Prostate gland (tissue), 2 donors: ENCODE results near the gene CKAP5.

Experiments used
- POLR2A ChIP-seq: fragments of 450-650 bp; IDR thresholded peaks from one replicate; pipeline ENCODE4 v1.6.1; 2016; ENCODE audit warnings: antibody characterized with exemption, mild to moderate bottlenecking
- POLR2AphosphoS5 ChIP-seq: sonication (generic); formaldehyde crosslinking; IDR thresholded peaks from one replicate; pipeline ENCODE4 v1.6.1; 2017; ENCODE audit warnings: antibody characterized with exemption
- TF ChIP-seq, protein P1 (sequence below), 4 experiments: fragments of 200-600 bp in 2 of 4; fragments of 450-650 bp in 2 of 4; sonication (generic) in 2 of 4; IDR thresholded peaks; 1 replicate in 3 of 4; 2 replicates in 1 of 4; pipeline ENCODE4 v1.5.1; 2016 to 2019; ENCODE audit warnings: antibody characterized with exemption in 4 of 4, mild to moderate bottlenecking in 2 of 4, moderate library complexity in 2 of 4

DNA sequence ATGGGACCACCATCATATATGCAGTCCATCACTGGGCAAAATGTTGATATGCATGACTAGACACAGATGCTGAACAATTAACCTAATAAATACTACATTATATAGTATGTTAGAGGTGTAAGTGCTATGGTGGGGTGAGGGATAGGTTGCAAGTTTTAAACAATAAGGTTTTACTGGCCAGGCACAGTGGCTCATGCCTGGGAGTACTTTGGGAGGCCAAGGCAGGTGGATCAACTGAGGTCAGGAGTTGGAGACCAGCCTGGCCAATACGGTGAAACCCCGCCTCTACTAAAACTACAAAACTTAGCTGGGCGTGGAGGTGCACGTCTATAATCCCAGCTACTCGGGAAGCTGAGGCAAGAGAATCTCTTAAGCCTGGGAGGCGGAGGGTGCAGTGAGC lies 98.9 kb downstream of the CKAP5 start:
- TF ChIP-seq, protein P1, sequence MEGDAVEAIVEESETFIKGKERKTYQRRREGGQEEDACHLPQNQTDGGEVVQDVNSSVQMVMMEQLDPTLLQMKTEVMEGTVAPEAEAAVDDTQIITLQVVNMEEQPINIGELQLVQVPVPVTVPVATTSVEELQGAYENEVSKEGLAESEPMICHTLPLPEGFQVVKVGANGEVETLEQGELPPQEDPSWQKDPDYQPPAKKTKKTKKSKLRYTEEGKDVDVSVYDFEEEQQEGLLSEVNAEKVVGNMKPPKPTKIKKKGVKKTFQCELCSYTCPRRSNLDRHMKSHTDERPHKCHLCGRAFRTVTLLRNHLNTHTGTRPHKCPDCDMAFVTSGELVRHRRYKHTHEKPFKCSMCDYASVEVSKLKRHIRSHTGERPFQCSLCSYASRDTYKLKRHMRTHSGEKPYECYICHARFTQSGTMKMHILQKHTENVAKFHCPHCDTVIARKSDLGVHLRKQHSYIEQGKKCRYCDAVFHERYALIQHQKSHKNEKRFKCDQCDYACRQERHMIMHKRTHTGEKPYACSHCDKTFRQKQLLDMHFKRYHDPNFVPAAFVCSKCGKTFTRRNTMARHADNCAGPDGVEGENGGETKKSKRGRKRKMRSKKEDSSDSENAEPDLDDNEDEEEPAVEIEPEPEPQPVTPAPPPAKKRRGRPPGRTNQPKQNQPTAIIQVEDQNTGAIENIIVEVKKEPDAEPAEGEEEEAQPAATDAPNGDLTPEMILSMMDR (IDR thresholded peaks at IDR 0.05) = no peak
- TF ChIP-seq POLR2A = no peak
- TF ChIP-seq POLR2AphosphoS5 = no peak
